Globus pallidus (tissue), 1 donor: ENCODE results near the gene SGF29.
A peak's percentile ranks its signal among the peaks of the same experiment; 100 is the strongest.
"Not testable (repeated sequence)": the region's sequence is repeated elsewhere in the genome, so short reads cannot be mapped to it uniquely, and the experiment has no call there.

Experiments
- DNase-seq: peaks from one replicate; pipeline ENCODE4 v3.0.0-alpha.2; 2015; ENCODE audit warnings: low spot score

Gene SGF29

GRCh38 chr16:28532940-28533647 is 20.6 kb upstream of the SGF29 start:
- DNase-seq, result no peak

GRCh38 chr16:28534542-28535373 is 19.0 kb upstream of the SGF29 start:
- no peak for DNase-seq

GRCh38 chr16:28537076-28537475 is 16.6 kb upstream of the SGF29 start:
- DNase-seq, result no peak

- no peak for DNase-seq
Observed at GRCh38 chr16:28537964-28538732, 15.6 kb upstream of the SGF29 start.

GRCh38 chr16:28538733-28539596 is 14.8 kb upstream of the SGF29 start, which contains the start of gene NUPR1:
Gene NUPR1 (minus strand): TSS chr16:28538974. CDS start chr16:28538907, 67 bp downstream.
- DNase-seq, result peak; percentile 82

GRCh38 chr16:28540346-28540745 is 13.4 kb upstream of the SGF29 start:
- DNase-seq, result no peak

GRCh38 chr16:28542646-28543045 is 11.1 kb upstream of the SGF29 start:
- no peak for DNase-seq

- peak; percentile 33 for DNase-seq
Observed at GRCh38 chr16:28543072-28543471, 10.6 kb upstream of the SGF29 start.

GRCh38 chr16:28544998-28545397 is 8.7 kb upstream of the SGF29 start:
- no peak for DNase-seq

GRCh38 chr16:28545964-28546363 is 7.8 kb upstream of the SGF29 start:
- not testable (repeated sequence) for DNase-seq

GRCh38 chr16:28546626-28547025 is 7.1 kb upstream of the SGF29 start:
- DNase-seq, result no peak

GRCh38 chr16:28548306-28548802 is 5.4 kb upstream of the SGF29 start:
- DNase-seq, result no peak

GRCh38 chr16:28549301-28549899 is 4.3 kb upstream of the SGF29 start:
- no peak for DNase-seq

- no peak for DNase-seq
Observed at GRCh38 chr16:28554634-28555423, 1.1 kb downstream of the SGF29 start.

- DNase-seq, result no peak
Observed at GRCh38 chr16:28555561-28555960, 1.8 kb downstream of the SGF29 start.

GRCh38 chr16:28556914-28557320 is 3.2 kb downstream of the SGF29 start:
- DNase-seq, result no peak

- DNase-seq, result no peak
Observed at GRCh38 chr16:28558456-28558855, 4.7 kb downstream of the SGF29 start.

GRCh38 chr16:28561557-28562187 is 8.0 kb downstream of the SGF29 start:
- DNase-seq, result no peak

GRCh38 chr16:28562199-28562598 is 8.5 kb downstream of the SGF29 start:
- DNase-seq, result no peak

- DNase-seq, result no peak
Observed at GRCh38 chr16:28563218-28563617, 9.5 kb downstream of the SGF29 start.
